Endometrial microvascular endothelial cells (primary cell): ENCODE data around the gene ISCA2. TPM values are rescaled to one million over a fixed set of nuclear protein-coding genes. Genes with fewer than 3 reads are reported as not detected.

Source experiments
- in situ Hi-C: cut with HindIII; loops from 2 replicates; pipeline ENCODE4 v1.10.0; 2017; ENCODE audit warnings: low sequenced_read_pairs, low pct_unique_long_range_greater_than_20kb; ENCODE audit errors: inconsistent ontology term
- total RNA-seq: library from RNA; depleted of rRNA; stranded (reverse); fragments of >200 nt; gene quantifications from one replicate; pipeline ENCODE4 v1.2.3, GENCODE V29; 2015; ENCODE audit errors: inconsistent ontology term

ISCA2 gene
- total RNA-seq, 1 donor from 2014 or later, result 12.0 TPM

GRCh38 chr14:74478996-74479635, 14.4 kb upstream of the ISCA2 start:
- in situ Hi-C loops, result no loop called here

- in situ Hi-C loops, result no loop called here
Observed at GRCh38 chr14:74480046-74480445, 13.5 kb upstream of the ISCA2 start.

DNA sequence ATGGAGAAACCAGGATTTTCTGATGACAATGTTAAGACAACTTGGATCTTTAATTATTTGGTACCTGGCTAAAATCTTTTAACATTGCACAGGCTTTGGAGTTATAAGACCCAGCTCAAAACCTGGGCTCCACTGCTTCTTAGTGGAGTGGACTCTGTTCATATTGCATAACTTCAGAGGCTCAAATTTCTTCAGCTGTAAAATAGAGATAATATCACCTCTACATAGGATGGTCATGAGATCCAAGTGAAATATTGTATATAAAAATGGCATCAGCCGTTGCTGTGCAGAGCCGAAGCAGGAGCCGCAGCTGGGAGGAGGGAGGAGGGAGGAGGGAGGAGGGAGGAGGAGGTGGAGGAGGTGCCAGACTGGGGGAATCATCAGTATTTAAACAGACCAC, 11.0 kb upstream of the ISCA2 start:
- in situ Hi-C loops, result no loop called here

DNA sequence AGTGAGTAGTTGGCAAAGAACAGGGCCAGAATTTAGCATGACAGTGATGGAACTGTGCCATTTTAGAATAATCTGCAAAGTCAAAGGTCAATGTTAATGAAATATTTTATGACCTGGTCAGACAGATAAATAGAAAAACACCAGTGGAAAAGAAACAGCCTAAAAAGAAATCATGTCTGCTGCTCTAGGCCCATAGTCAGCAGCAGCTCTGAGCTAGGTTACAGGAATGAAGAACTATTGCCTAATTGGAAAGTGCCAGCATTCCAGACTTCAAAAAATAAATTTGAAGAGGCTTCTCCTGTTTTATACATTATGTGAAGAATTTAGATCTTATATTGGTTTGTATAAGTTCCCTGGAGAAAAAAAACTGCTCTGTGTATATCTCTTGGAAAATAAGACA, 10.2 kb upstream of the ISCA2 start:
- in situ Hi-C loops, result no loop called here

DNA sequence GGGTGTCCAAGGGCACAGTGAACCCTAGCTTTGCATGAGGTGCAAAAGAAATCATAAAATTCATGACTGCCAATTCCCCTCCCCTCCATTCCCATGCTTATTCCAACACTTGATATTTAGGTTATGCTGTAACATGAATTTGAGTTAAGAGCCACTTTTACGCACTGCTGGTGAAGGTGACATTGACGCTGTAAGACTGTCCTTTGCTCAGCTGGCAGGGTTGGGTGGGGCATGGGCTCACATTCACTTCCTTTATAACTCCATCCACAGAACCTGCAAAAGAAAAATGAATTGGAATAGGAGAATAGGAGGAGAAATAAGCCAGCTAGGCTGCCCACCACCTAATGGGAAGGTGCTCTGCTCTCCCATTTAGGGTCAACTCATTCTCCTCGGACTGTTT, 7.4 kb upstream of the ISCA2 start:
- in situ Hi-C loops, result no loop called here

- in situ Hi-C loops, result no loop called here
Observed at GRCh38 chr14:74488786-74489397, 4.7 kb upstream of the ISCA2 start.

GRCh38 chr14:74490486-74490885, 3.1 kb upstream of the ISCA2 start:
- in situ Hi-C loops, result no loop called here

- in situ Hi-C loops, result no loop called here
Observed at GRCh38 chr14:74491956-74492775, 1.4 kb upstream of the ISCA2 start.

GRCh38 chr14:74492776-74493342, 706 bp upstream of the ISCA2 start, which contains the start of gene NPC2:
Gene NPC2 (minus strand): TSS chr14:74493305. CDS start chr14:74493274, 31 bp downstream.
- in situ Hi-C loops, result no loop called here

DNA sequence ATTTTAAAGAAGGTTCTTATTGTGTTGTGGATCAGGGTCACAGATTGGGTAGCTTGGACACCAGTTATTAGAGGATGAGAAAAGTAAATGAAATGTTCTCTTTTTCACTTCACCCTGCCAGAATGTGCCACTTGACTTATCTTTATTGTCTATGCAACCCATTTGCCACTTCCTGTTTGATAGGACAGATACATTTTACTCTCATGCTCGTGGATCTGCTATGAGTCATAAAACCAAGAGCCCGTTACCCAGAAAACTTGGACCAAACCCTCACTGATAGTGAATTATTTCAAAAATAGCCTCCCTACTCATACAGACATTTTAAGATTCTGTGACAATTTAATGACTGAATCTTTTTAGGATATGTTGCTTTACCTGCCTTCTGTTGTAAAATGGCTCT, 1.8 kb downstream of the ISCA2 start:
- in situ Hi-C loops, result no loop called here

GRCh38 chr14:74500417-74501134, 7.0 kb downstream of the ISCA2 start:
- in situ Hi-C loops, result no loop called here

GRCh38 chr14:74501135-74501614, 7.6 kb downstream of the ISCA2 start:
- in situ Hi-C loops, result no loop called here

GRCh38 chr14:74501691-74502090, 8.1 kb downstream of the ISCA2 start:
- in situ Hi-C loops, result no loop called here

DNA sequence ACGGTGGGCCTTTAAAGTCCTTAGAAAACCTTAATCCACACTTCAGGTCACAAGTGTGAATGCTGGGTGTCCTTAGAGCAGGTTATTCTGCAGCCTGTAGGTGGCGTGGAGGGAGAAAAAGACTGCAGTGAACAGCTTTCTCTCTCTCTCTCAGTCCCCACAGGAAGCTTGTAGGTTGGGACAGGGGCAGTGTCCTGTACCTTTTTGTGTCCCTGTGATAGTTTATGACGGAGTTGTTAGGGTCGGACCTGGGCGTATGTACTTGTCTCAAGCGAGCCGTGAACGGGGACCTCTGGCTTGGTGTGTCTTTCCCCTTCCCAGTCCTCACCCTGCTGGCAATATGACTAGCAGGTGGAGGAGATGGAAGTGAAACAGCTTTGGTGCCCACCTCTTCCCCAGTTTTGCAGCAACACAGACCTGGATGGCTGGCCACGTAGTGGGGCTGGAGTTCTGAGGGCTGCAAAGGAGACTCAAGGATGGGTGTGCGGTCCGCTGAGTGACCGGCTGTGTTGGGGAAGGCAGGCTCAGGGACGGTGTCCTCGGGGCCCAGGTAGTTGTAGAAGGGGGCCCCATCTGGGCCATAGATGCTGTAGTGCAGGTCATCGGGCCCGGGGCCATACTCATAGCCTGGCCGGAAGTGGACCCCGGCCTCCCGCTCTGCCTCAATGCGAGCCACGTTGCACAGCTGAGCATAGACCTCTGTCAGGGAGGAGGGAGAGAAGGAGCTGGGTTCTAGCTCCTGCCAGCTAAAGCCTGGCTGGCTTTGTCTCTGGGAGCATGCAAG, 8.9 kb downstream of the ISCA2 start:
- in situ Hi-C loops, result no loop called here

- in situ Hi-C loops, result no loop called here
Observed at GRCh38 chr14:74503291-74503937, 9.8 kb downstream of the ISCA2 start.

DNA sequence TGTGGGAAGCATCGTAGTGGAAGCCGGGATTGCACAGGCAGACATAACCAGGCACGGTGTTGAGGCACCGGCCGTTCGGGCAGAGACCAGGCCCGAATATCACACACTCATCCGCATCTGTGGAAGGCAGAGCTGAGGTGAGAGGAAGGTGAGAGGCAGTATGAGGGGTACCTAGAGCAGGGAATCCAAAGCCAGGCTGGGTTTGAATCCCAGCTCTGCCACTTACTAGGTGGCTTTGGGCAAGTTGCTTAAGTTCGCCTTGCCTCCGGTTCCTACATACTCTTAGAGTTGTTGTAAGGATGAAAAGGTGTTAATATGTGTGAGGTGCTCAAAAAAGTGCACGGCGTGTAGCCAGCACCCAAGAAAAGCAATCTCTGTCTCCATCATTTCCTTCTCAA, 10.4 kb downstream of the ISCA2 start:
- in situ Hi-C loops, result no loop called here

DNA sequence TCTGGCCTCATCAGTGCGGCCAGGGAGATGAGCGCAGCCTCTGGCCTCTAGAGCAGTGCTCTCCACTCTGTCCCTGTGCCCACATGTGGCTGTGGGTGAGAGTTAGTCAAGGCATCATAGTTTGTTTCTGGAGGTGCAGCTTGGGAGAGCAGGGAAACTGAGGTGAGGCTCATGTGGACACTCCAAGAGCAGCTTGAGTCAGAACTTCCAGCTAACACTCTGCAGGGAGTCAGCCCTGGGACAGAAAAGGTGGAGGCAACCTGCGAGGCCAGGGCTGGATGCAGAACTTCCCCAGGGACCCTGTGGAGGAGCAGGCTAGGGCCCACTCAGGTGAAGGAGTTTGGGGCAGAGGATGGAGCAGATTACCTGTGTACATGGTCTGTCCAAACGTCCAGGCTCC, 10.8 kb downstream of the ISCA2 start:
- in situ Hi-C loops, result no loop called here
